Stimulated activated CD4-positive, alpha-beta T cell treated with anti-CD3 and anti-CD28 coated beads, Interleukin-12 subunit alpha, Interleukin-12 subunit beta, amount 100 ng/mL, for 4 hours (primary cell): ENCODE measurements around the gene XPR1.
A peak's percentile ranks its signal among the peaks of the same experiment; 100 is the strongest.

Source experiments
- DNase-seq: peaks from one replicate; pipeline ENCODE4 v3.0.0-alpha.2; 2020

Gene XPR1

GRCh38 chr1:180919183-180919700 is 287.4 kb downstream of the XPR1 start:
- no peak for DNase-seq

GRCh38 chr1:180920193-180920592 is 288.4 kb downstream of the XPR1 start:
- no peak for DNase-seq

- DNase-seq: no peak
These were observed 288.9 kb downstream of the XPR1 start for GRCh38 chr1:180920702-180921101.

GRCh38 chr1:180921386-180921785 is 289.6 kb downstream of the XPR1 start:
- DNase-seq: no peak

- no peak for DNase-seq
These were observed 290.2 kb downstream of the XPR1 start for GRCh38 chr1:180921891-180922630.

GRCh38 chr1:180922631-180923015 is 290.8 kb downstream of the XPR1 start:
- DNase-seq: no peak

- no peak for DNase-seq
These were observed 291.4 kb downstream of the XPR1 start for GRCh38 chr1:180923021-180923841.

- no peak for DNase-seq
These were observed 292.1 kb downstream of the XPR1 start for GRCh38 chr1:180923887-180924286.

- no peak for DNase-seq
These were observed 293.1 kb downstream of the XPR1 start for GRCh38 chr1:180924939-180925338.

GRCh38 chr1:180925471-180926051 is 293.7 kb downstream of the XPR1 start:
- DNase-seq: no peak

- peak; percentile 3 for DNase-seq
These were observed 294.6 kb downstream of the XPR1 start for GRCh38 chr1:180926164-180926981.

- no peak for DNase-seq
These were observed 295.5 kb downstream of the XPR1 start for GRCh38 chr1:180927348-180927747.

GRCh38 chr1:180927841-180928240 is 296.0 kb downstream of the XPR1 start:
- DNase-seq: no peak

GRCh38 chr1:180928331-180929230 is 296.8 kb downstream of the XPR1 start:
- no peak for DNase-seq

- DNase-seq: no peak
These were observed 297.6 kb downstream of the XPR1 start for GRCh38 chr1:180929389-180929788.

GRCh38 chr1:180930687-180931086 is 298.9 kb downstream of the XPR1 start:
- no peak for DNase-seq

- no peak for DNase-seq
These were observed 299.7 kb downstream of the XPR1 start for GRCh38 chr1:180931529-180931928.

- no peak for DNase-seq
These were observed 300.6 kb downstream of the XPR1 start for GRCh38 chr1:180932378-180932777.

- no peak for DNase-seq
These were observed 301.3 kb downstream of the XPR1 start for GRCh38 chr1:180933141-180933540.

- no peak for DNase-seq
These were observed 302.7 kb downstream of the XPR1 start for GRCh38 chr1:180934563-180934962.

- DNase-seq: no peak
These were observed 303.7 kb downstream of the XPR1 start for GRCh38 chr1:180935326-180936109.
